Tibial nerve (tissue), 4 donors: ENCODE data around the gene SOCS4.

Experiments used
- EP300 ChIP-seq, 2 donors: sonication (generic); formaldehyde crosslinking; IDR thresholded peaks; one replicate each; pipeline ENCODE4 v1.6.1; 2017; ENCODE audit warnings: antibody characterized with exemption in 2 of 2, mild to moderate bottlenecking in 1 of 2
- POLR2A ChIP-seq, 2 donors: fragments of 450-650 bp; IDR thresholded peaks; one replicate each; pipeline ENCODE4 v1.6.1; 2017; ENCODE audit warnings: antibody characterized with exemption in 2 of 2, mild to moderate bottlenecking in 2 of 2, moderate library complexity in 2 of 2
- TF ChIP-seq, protein P1 (sequence below), 5 experiments: fragments of 200-600 bp in 3 of 5; fragments of 450-650 bp in 2 of 5; sonication (generic) in 3 of 5; IDR thresholded peaks; one replicate each; pipeline ENCODE4 v1.5.1; 2016 to 2019; ENCODE audit warnings: antibody characterized with exemption in 5 of 5, mild to moderate bottlenecking in 3 of 5, moderate library complexity in 2 of 5

DNA sequence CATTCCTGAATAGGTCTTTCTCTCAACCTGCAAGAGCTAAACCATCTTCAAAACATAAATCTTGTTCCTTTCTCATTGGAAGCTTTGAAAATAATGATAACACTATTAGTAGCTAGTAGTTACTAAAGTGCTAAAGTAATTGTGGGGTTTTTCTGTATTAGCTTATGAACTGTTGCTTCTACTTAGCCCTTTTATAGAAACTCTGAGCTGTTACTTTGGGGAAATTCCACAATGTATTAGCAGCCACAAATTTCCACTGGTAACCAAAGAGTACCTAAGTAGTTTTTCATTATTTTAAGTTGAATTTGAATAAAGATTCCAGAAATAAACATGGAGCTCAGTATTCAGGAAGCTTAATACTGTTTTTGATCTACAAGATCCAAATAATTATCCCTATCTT is 18.1 kb downstream of the SOCS4 start:
- TF ChIP-seq, protein P1, sequence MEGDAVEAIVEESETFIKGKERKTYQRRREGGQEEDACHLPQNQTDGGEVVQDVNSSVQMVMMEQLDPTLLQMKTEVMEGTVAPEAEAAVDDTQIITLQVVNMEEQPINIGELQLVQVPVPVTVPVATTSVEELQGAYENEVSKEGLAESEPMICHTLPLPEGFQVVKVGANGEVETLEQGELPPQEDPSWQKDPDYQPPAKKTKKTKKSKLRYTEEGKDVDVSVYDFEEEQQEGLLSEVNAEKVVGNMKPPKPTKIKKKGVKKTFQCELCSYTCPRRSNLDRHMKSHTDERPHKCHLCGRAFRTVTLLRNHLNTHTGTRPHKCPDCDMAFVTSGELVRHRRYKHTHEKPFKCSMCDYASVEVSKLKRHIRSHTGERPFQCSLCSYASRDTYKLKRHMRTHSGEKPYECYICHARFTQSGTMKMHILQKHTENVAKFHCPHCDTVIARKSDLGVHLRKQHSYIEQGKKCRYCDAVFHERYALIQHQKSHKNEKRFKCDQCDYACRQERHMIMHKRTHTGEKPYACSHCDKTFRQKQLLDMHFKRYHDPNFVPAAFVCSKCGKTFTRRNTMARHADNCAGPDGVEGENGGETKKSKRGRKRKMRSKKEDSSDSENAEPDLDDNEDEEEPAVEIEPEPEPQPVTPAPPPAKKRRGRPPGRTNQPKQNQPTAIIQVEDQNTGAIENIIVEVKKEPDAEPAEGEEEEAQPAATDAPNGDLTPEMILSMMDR (IDR thresholded peaks at IDR 0.05), result no peak
- no peak for TF ChIP-seq POLR2A (IDR thresholded peaks at IDR 0.05)
- no peak for TF ChIP-seq EP300 (IDR thresholded peaks at IDR 0.05)
